ENCODE data around the gene MPPE1. TPM values are rescaled to one million over a fixed set of nuclear protein-coding genes. Genes with fewer than 3 reads are reported as not detected.
A peak's percentile ranks its signal among the peaks of the same experiment; 100 is the strongest.

Gene MPPE1
- total and polyA plus RNA-seq, 9 of the 15 experiments (the other 6 are each of a cell fraction or from before 2014, with no cell fraction given): 10.7 to 19.5 (median 13.3) TPM

DNA sequence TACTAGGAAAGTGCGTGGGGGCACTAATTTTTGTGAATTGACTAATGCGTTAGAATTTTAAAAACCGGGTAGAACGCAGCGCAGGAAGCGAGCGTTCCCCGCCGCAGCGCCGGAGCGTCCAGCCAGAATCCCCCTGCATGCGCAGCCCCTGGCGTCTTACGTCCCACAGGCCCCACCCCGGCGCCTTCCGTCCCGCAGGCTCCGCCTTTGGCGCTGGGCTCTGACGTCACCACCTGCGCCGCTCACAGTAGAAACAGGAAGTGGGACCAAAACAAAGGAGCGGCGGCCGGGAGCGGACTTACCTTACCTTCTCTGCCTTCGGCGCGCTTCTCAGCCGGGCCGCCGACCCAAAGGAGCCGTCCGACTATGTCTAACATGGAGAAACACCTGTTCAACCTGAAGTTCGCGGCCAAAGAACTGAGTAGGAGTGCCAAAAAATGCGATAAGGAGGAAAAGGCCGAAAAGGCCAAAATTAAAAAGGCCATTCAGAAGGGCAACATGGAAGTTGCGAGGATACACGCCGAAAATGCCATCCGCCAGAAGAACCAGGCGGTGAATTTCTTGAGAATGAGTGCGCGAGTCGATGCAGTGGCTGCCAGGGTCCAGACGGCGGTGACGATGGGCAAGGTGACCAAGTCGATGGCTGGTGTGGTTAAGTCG is 56.8 kb downstream of the MPPE1 start, which contains the start of gene CHMP1B:
TSS of gene CHMP1B (plus strand) at position 268 of the 660 bp plus-strand sequence. CDS start at position 367, 99 bp downstream.
- under 1% methylated on average over 49 of the region's 53 CpGs for WGBS (ENCODE audit: insufficient coverage, low coverage, missing lambda C conversion rate)
- Histone ChIP-seq H2AFZ (ENCODE audit: low read depth, low read length) (peak within 1 kb of the TSS; percentile 97), H3K9ac (ENCODE audit: insufficient read depth in 1 of 2, low read depth in 2 of 2, low read length in 2 of 2) (peak within 1 kb of the TSS; percentile 96), H3K79me2 (ENCODE audit: control insufficient read depth, insufficient read depth, low read length) (peaks cover 24% of the 10 kb centered on the region), H3K27ac (ENCODE audit: extremely low read depth, low read depth, low read length) (peak within 1 kb of the TSS; percentile 83), H3K9me3 (replicated peaks; ENCODE audit: control insufficient read depth, insufficient read depth, low read depth, low read length) (no peaks in the 10 kb centered on the region), H4K20me1 (replicated peaks; ENCODE audit: control insufficient read depth, insufficient read depth, low read length) (0 out of 2 replicates have a peak, but pooled peaks cover 4% of the 10 kb centered on the region), H3K4me2 (ENCODE audit: insufficient read depth, low read length) (peak within 1 kb of the TSS; percentile 100), H3K27me3 (ENCODE audit: control insufficient read depth in 2 of 2, insufficient read depth in 2 of 2, low read length in 2 of 2) (no peaks in the 10 kb centered on the region), H3K4me1 (replicated peaks in 1 of 2; ENCODE audit: control insufficient read depth in 2 of 2, insufficient read depth in 2 of 2, low read length in 2 of 2) (peaks cover 15 to 19% of the 10 kb centered on the region in 2 experiments; a peak in 4 of 5 replicates), H3K4me3 (peak within 1 kb of the TSS; percentile 97), H3K36me3 (ENCODE audit: control insufficient read depth, insufficient read depth, low read length) (0 out of 3 replicates have a peak, but pooled peaks cover 2% of the 10 kb centered on the region), H3K9me1 (ENCODE audit: control insufficient read depth, insufficient read depth, low read length) (no peaks in the 10 kb centered on the region)
- ChIA-PET CTCF (ENCODE audit: low intra/inter-chr PET ratio) (no interaction called here), POLR2A (interaction anchor here (0.7 to 1.2 kb wide), 2 partner anchors 9 to 16 kb away, joined by 3 read pairs; no protein-coding TSS in a partner anchor)
- peak; percentile 80 for FAIRE-seq
- intact Hi-C loops (cut with micrococcal nuclease): no loop called here
- peak; percentile 88 for ATAC-seq
- no TSS peak for BruUV-seq (replicated peaks)
- in situ Hi-C loops (cut with MboI): no loop called here
- peak; percentile 92 to 98 (median 92) for DNase-seq (ENCODE audit: extremely low read depth in 1 of 4, low spot score in 3 of 4)
- TF ChIP-seq ZNF76 (CRISPR knock-in tag; IDR thresholded peaks at IDR 0.05; ENCODE audit: borderline replicate concordance) (no peak), SREBF2 (CRISPR knock-in tag; IDR thresholded peaks at IDR 0.05) (no peak), HNRNPL (IDR thresholded peaks at IDR 0.05; ENCODE audit: low read depth, low read length) (no peak), BRD9 (IDR thresholded peaks at IDR 0.05; ENCODE audit: low read depth, partially characterized antibody) (no peak), GABPB1 (CRISPR knock-in tag; IDR thresholded peaks at IDR 0.05) (peak; percentile 71; the same call in 1 of the 2 replicates), ZSCAN29 (IDR thresholded peaks at IDR 0.05) (no peak), HDAC8 (tag; IDR thresholded peaks at IDR 0.05) (no peak), NCOA2 (IDR thresholded peaks at IDR 0.05; ENCODE audit: partially characterized antibody in 2 of 2) (no peak), ZNF324 (CRISPR knock-in tag; IDR thresholded peaks at IDR 0.05) (0 out of 2 replicates have a peak, but pooled peaks have one; percentile 41), HNRNPLL (IDR thresholded peaks at IDR 0.05; ENCODE audit: low read depth, low read length, poor library complexity, severe bottlenecking) (peak; percentile 96), CHD1 (IDR thresholded peaks at IDR 0.05; ENCODE audit: low read length) (no peak)
- TF ChIP-seq, protein P1, sequence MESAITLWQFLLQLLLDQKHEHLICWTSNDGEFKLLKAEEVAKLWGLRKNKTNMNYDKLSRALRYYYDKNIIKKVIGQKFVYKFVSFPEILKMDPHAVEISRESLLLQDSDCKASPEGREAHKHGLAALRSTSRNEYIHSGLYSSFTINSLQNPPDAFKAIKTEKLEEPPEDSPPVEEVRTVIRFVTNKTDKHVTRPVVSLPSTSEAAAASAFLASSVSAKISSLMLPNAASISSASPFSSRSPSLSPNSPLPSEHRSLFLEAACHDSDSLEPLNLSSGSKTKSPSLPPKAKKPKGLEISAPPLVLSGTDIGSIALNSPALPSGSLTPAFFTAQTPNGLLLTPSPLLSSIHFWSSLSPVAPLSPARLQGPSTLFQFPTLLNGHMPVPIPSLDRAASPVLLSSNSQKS (CRISPR knock-in tag; IDR thresholded peaks at IDR 0.05): no peak
- TF ChIP-seq, protein P2, sequence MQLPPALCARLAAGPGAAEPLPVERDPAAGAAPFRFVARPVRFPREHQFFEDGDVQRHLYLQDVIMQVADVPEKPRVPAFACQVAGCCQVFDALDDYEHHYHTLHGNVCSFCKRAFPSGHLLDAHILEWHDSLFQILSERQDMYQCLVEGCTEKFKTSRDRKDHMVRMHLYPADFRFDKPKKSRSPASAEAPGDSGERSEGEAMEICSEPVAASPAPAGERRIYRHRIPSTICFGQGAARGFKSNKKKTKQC (CRISPR knock-in tag; IDR thresholded peaks at IDR 0.05): no peak; the same call in 1 of the 2 replicates
- TF ChIP-seq, protein P3, sequence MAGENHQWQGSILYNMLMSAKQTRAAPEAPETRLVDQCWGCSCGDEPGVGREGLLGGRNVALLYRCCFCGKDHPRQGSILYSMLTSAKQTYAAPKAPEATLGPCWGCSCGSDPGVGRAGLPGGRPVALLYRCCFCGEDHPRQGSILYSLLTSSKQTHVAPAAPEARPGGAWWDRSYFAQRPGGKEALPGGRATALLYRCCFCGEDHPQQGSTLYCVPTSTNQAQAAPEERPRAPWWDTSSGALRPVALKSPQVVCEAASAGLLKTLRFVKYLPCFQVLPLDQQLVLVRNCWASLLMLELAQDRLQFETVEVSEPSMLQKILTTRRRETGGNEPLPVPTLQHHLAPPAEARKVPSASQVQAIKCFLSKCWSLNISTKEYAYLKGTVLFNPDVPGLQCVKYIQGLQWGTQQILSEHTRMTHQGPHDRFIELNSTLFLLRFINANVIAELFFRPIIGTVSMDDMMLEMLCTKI (IDR thresholded peaks at IDR 0.05; ENCODE audit: partially characterized antibody): no peak
- TF ChIP-seq, protein P4, sequence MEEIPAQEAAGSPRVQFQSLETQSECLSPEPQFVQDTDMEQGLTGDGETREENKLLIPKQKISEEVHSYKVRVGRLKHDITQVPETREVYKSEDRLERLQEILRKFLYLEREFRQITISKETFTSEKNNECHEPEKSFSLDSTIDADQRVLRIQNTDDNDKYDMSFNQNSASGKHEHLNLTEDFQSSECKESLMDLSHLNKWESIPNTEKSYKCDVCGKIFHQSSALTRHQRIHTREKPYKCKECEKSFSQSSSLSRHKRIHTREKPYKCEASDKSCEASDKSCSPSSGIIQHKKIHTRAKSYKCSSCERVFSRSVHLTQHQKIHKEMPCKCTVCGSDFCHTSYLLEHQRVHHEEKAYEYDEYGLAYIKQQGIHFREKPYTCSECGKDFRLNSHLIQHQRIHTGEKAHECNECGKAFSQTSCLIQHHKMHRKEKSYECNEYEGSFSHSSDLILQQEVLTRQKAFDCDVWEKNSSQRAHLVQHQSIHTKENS (CRISPR knock-in tag; IDR thresholded peaks at IDR 0.05): no peak
- TF ChIP-seq, protein P5, sequence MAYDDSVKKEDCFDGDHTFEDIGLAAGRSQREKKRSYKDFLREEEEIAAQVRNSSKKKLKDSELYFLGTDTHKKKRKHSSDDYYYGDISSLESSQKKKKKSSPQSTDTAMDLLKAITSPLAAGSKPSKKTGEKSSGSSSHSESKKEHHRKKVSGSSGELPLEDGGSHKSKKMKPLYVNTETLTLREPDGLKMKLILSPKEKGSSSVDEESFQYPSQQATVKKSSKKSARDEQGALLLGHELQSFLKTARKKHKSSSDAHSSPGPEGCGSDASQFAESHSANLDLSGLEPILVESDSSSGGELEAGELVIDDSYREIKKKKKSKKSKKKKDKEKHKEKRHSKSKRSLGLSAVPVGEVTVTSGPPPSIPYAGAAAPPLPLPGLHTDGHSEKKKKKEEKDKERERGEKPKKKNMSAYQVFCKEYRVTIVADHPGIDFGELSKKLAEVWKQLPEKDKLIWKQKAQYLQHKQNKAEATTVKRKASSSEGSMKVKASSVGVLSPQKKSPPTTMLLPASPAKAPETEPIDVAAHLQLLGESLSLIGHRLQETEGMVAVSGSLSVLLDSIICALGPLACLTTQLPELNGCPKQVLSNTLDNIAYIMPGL (CRISPR knock-in tag; IDR thresholded peaks at IDR 0.05): peak; percentile 79
